ENCODE data around the gene FAM221A.
"Not testable (repeated sequence)": the region's sequence is repeated elsewhere in the genome, so short reads cannot be mapped to it uniquely, and the experiment has no call there.

FAM221A gene, protein sequence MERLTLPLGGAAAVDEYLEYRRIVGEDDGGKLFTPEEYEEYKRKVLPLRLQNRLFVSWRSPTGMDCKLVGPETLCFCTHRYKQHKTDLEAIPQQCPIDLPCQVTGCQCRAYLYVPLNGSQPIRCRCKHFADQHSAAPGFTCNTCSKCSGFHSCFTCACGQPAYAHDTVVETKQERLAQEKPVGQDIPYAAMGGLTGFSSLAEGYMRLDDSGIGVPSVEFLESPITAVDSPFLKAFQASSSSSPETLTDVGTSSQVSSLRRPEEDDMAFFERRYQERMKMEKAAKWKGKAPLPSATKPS

DNA sequence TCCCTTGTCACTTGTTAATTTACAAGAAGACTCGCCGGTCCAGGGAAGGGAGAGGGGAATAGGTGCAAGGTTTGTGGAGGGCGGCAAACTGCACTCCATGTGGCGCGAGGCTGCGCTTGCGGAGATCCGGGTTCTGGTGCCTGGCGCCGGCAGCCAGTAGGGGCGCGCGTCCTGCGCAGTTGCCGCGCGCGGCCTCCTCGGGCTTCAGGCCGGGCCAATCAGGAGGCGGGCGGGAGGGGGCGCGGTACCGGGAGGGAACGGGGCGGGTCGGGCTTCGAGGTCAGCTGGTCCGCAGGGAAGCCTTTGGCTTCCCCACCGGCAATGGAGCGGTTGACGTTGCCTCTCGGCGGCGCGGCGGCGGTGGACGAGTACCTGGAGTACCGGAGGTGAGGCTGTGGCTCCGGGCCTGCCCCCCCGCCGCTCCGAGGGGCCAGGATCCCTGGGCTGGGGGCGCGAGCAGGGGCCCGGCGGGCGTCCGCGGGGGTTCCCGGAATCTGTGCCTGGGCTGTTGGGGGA is at the start of gene FAM221A:
FAM221A (plus strand) TSS at position 302 of the 516 bp plus-strand sequence; CDS start at position 322, 20 bp downstream.
- DNase-seq (ENCODE audit: low read depth) = no peak

DNA sequence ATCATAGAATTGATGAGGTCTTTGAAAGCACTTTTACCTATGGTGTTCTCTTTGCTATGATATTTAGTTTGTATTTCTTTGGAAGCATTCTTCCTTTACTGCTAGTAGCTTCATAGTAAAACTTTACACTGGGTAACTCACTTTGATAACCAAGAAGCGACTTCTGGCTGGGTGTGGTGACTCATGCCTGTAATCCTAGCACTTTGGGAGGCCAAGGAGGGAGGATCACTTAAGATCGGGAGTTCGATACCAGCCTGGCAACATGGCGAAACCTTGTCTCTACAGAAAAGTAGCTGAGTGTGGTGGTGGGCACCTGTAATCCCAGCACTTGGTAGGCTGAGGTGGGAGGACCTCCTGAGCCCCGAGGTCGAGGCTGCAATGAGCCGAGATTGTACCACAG is 46.6 kb upstream of the FAM221A start:
- DNase-seq (ENCODE audit: low read depth) = no peak

DNA sequence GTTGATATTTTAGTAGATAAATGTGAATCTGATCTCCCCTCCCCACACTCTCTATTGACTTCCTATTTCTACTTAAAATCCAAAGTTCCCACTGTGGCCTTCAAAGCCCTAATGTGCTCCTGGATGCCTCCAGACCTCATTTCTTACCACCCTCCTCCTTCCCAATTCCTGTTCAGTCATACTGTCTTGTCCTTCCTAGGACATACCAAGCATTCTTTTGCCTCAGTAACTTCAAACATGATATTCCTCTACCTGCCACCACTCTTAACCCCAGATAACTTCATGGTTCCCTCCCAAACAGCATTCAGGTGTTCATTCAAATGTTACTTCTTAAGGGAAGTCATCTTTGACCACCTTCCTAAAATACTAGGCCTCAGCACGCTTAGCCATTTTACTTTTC is 34.2 kb upstream of the FAM221A start:
- no peak for DNase-seq (ENCODE audit: low read depth)

DNA sequence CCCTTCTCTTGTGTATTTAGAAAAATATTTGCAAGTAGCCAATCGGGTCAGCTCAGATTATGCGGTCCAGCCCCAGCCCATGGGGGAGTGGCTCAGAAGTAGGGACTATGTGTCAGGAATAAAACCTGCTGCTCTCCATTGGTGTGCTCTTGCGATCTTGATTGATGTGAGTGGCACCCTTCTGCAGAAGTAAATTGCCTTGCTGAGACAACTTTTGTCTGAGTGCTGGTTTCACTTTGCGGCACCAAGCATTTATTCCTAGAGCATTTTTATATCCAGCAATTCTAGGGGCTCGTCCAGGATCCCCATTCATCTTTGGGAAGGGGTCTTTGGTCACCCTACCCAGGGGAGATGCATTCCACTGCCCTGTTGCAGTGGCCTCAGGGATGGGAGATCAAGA is 26.1 kb upstream of the FAM221A start:
- no peak for DNase-seq (ENCODE audit: low read depth)

- no peak for DNase-seq (ENCODE audit: low read depth)
Measured at GRCh38 chr7:23654508-23654907, 25.5 kb upstream of the FAM221A start.

DNA sequence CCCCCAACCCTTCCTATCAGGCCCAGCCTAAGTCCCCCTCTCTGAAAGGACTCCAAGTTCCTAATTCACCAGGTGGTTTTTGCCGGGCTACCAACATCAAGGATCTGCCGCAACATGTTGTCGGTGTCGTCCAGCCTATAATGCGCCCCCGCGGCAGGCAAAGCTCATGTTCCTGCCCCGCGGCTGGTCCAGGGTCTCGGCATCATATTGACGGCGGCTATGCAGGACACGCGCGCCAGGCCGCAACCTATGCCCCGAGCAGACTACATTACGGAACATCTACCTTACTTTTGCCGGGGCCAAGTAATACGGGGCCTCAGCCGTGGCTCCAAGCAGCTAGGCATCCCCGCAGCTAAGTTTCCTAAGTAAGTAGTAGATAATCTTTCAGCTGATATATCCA is 24.6 kb upstream of the FAM221A start:
- no peak for DNase-seq (ENCODE audit: low read depth)

- DNase-seq (ENCODE audit: low read depth) = no peak
Measured at GRCh38 chr7:23658831-23659427, 21.1 kb upstream of the FAM221A start.

- no peak for DNase-seq (ENCODE audit: low read depth)
Measured at GRCh38 chr7:23661385-23661784, 18.6 kb upstream of the FAM221A start.

DNA sequence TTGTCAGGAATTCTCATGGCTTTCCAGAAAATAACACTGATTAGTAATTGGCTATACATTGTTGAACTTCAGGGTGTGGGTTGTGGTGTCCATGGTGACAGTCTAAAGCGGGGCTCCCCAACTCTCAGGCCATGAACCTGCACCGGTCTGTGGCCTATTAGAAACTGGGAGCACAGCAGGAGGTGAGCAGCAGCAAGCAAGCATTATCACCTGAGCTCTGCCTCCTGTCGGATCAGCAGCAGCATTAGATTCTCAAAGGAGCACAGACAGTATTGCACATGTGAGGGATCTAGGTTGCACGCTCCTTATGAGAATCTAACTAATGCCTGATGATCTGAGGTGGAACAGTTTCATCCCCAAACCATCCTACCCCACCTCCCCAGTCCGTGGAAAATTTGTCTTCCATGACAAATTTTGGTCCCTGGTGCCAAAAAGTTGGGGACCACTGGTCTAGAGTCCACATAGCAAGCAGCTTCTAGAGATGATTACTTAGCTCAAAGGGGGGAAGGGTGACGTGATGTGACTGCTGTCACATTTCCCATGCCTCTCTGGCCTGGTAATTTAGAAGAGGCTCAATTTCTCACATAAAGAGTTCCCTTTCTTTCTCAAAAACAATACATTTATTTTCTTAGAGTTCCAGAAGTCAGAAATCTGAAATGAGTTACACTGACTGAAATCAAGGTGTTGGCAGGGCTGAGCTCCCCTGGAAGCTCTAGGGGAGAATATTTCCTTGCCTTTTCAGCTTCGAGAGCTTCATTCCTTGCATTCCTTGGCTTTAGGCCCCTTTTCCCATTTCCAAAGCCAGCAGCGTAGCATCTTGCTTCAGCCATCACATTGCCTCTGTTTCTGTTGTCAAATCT is 17.6 kb upstream of the FAM221A start:
- DNase-seq (ENCODE audit: low read depth) = no peak

- no peak for DNase-seq (ENCODE audit: low read depth)
Measured at GRCh38 chr7:23662984-23663313, 17.1 kb upstream of the FAM221A start.

DNA sequence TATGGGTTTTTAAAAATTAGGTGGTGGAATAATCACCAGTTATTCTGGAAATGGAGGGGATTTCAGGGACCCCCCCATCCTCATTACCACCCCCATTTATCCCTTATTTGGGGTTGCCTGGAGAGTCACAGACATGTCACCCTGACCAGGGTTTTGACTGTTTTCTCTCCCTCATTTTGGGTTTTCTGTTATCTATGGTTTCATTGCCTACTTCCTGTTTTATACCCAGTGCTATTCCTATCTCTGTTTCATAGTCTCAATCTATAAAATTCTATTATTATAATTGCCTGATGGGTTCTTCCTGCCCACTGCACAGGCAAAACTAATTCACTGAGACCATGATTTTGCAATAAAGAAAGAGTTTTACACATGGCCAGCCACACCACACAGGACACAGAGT is 15.9 kb upstream of the FAM221A start:
- DNase-seq (ENCODE audit: low read depth) = no peak

GRCh38 chr7:23672033-23672432 is 8.0 kb upstream of the FAM221A start:
- DNase-seq (ENCODE audit: low read depth) = no peak

DNA sequence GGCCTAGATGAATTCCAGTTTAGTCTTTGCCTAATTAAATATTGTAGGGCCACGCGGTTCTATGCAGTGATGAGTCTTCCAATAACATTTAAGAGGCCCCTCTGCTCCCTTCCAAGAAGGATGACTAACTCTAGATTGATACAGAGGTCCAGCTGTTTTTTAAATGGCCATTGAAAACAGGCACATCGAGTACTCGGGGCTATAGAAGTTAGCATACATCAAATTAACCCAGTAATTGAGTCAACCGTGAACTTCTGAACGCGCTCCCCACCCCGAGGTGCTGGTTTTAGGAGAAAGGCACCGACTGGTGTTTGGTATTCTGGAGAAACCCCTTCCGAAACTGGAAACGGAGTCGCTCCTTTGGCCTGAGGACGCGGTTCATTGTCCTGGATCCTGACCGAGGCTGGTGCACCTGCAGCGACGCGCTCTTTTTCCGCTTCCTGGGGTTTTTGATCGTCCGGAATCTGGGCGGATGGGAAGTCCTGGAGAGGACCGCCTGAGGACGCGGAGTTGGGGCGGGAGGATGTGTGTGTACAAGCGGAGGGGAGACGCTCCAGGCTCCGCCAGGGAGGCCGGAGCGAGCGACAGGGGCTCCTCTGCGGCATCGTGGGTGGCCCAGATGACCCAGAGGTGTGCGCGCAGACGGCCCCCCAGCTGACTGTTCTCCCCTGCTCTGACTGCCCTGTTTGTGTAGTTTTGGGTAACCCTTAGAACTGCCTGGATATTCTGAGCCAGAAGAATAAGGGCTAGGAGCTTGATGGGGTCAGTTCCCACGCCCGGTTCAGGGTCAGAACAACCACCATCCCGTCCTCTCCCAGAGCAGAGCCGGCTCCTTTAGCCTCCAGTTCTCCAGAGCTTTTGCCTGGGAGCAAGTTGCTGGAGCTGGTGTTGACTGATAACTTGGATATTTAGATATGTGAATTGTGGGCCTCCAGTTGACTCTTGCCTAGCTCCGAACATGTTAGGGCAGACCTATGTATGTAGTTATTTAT is 711 bp downstream of the FAM221A start:
- no peak for DNase-seq (ENCODE audit: low read depth)

GRCh38 chr7:23684041-23684440 is 4.0 kb downstream of the FAM221A start:
- not testable (repeated sequence) for DNase-seq (ENCODE audit: low read depth)

- DNase-seq (ENCODE audit: low read depth) = no peak
Measured at GRCh38 chr7:23685731-23686130, 5.7 kb downstream of the FAM221A start.

- no peak for DNase-seq (ENCODE audit: low read depth)
Measured at GRCh38 chr7:23687011-23687410, 7.0 kb downstream of the FAM221A start.

GRCh38 chr7:23689165-23689564 is 9.2 kb downstream of the FAM221A start:
- DNase-seq (ENCODE audit: low read depth) = no peak

DNA sequence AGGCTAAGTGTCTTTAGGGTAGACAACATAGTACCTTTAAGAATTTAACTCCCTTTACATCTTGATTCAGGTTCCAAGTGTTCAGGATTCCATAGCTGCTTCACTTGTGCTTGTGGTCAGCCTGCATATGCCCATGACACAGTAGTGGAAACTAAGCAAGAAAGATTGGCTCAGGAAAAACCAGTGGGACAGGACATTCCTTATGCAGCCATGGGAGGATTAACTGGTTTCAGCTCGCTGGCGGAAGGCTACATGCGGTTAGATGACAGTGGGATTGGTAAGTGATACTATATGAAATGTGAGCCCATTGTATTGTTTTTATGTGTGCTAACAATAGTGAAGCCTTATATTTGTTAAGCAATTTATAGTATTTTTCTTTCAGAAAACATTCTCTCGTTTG is 11.3 kb downstream of the FAM221A start:
- DNase-seq (ENCODE audit: low read depth) = no peak

DNA sequence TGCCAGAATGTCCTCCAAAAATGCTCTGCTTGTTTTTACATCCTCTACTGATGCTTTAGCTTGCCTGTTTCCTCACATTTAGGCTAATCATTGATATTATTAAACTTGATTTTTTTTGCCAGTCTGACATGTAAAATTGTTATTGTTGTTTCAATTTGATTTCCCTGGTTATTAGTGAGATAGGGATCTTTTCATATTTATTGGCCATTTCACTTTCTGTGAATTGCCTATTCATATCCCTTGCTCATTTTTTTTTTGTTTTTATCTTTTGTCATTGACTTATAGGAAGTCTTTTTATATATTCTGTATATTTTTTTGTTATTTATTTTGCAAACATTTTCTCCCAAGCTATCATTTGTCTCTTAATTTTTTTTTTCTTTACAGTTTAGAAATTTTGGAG is 13.2 kb downstream of the FAM221A start:
- no peak for DNase-seq (ENCODE audit: low read depth)

DNA sequence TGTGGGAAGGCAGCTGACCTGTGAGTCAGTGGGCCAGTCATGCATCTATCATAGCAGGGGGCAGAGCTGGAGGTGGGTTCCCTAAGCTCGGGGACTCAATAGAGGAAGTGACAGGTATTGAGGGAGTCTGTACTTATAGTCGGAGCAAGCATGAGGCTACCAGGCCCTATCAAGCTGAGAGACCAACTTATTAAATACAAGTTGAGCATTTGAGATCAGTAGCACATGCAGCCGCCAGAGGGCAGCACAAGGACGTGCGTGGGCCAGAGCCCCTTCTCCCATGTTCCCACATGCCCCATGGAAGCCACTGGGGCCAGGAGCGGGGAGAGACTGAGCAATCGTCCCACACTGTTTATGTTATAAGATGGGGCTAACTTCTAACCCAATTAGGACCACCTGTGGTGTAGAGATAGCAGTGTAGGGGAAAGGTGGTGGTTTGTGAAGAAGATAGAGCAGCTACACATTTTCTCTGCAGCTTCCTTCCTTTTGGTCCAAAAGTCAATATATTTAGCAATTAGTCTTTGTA is 17.0 kb downstream of the FAM221A start:
- DNase-seq (ENCODE audit: low read depth) = no peak

DNA sequence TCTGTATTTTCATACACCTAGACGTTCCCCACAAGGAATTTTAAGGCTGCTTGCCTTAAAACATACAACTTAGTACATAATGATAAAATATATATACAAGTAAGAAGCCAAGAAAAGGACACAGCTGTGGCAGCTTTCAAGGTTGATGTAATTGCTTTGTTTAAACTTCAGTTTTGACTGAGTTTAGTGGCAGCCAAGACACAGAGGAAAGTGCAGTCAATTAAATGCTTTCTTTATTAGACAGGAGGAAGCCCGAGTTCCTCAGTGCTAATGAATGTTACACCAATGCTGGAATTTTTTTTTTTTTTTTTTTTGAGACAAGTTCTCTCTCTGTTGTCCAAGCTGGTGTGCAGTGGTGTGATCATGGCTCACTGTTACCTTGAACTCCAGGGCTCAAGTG is 18.8 kb downstream of the FAM221A start:
- DNase-seq (ENCODE audit: low read depth) = no peak

Data from GM04503 (cell line).